Activated CD8-positive, alpha-beta memory T cell treated with anti-CD3 and anti-CD28 coated beads, Interleukin-2, amount 10 ng/mL, durations not matched to agents 7 days and 5 days (primary cell): ENCODE data around the gene NHS. TPM values are rescaled to one million over a fixed set of nuclear protein-coding genes. Genes with fewer than 3 reads are reported as not detected.

Source experiments
- ATAC-seq: fragments of 150-1000 bp; cut with Tn5 transposase; one replicate; pipeline ENCODE4 v1.10.0; 2021; ENCODE audit warnings: moderate library complexity
- CTCF ChIA-PET: fragments of 350-600 bp; sonication (Branson Sonifier 250); formaldehyde crosslinking; loops from one replicate; lab custom pipeline; 2021; ENCODE audit warnings: antibody characterized with exemption; lab: Charles Lee
- DNase-seq: peaks from one replicate; pipeline ENCODE4 v3.0.0-alpha.2; 2020
- H3K27ac Mint-ChIP-seq: one replicate; pipeline ENCODE4 v1.8.0; 2021; ENCODE audit warnings: mild to moderate bottlenecking, mixed read lengths
- H3K27me3 Mint-ChIP-seq: one replicate; pipeline ENCODE4 v1.8.0; 2021; ENCODE audit warnings: mixed read lengths
- H3K36me3 Mint-ChIP-seq: one replicate; pipeline ENCODE4 v1.8.0; 2021; ENCODE audit warnings: mild to moderate bottlenecking, mixed read lengths
- H3K4me1 Mint-ChIP-seq: one replicate; pipeline ENCODE4 v1.8.0; 2021; ENCODE audit warnings: mixed read lengths
- H3K4me3 Mint-ChIP-seq: one replicate; pipeline ENCODE4 v1.8.0; 2021; ENCODE audit warnings: mild to moderate bottlenecking, moderate library complexity, mixed read lengths
- H3K9me3 Mint-ChIP-seq: one replicate; pipeline ENCODE4 v1.8.0; 2022; ENCODE audit warnings: low read depth, mixed read lengths
- total RNA-seq, 2 experiments: library from RNA; stranded (reverse); gene quantifications; one replicate each; pipeline ENCODE4 v1.2.3, GENCODE V29; 2021

The NHS gene
- total RNA-seq, 2 experiments from 2014 or later, result 1.4 to 10.1 TPM

- H3K4me3 Mint-ChIP-seq, result no peak overlapping the region
- no peaks in the 10 kb centered on the region for H3K36me3 Mint-ChIP-seq
- CTCF ChIA-PET, result no interaction called here
- DNase-seq, result no peak
- no peak overlapping the region for H3K27ac Mint-ChIP-seq
- H3K9me3 Mint-ChIP-seq, result no peaks in the 10 kb centered on the region
- H3K4me1 Mint-ChIP-seq, result no peaks in the 10 kb centered on the region
- H3K27me3 Mint-ChIP-seq, result no peaks in the 10 kb centered on the region
- no peak for ATAC-seq
Measured at GRCh38 chrX:17472424-17472823, 97.4 kb downstream of the NHS start.

GRCh38 chrX:17473021-17473420, 98.0 kb downstream of the NHS start:
- Mint-ChIP-seq H3K4me1 (no peaks in the 10 kb centered on the region), H3K27ac (no peak overlapping the region), H3K27me3 (no peaks in the 10 kb centered on the region), H3K36me3 (no peaks in the 10 kb centered on the region), H3K9me3 (no peaks in the 10 kb centered on the region), H3K4me3 (no peak overlapping the region)
- no peak for DNase-seq
- no peak for ATAC-seq
- CTCF ChIA-PET, result no interaction called here

- H3K4me1 Mint-ChIP-seq, result no peaks in the 10 kb centered on the region
- ATAC-seq (no peak), DNase-seq (no peak)
- H3K9me3 Mint-ChIP-seq, result no peaks in the 10 kb centered on the region
- no peaks in the 10 kb centered on the region for H3K36me3 Mint-ChIP-seq
- CTCF ChIA-PET, result no interaction called here
- H3K27me3 Mint-ChIP-seq, result no peaks in the 10 kb centered on the region
- H3K27ac Mint-ChIP-seq, result no peak overlapping the region
- no peak overlapping the region for H3K4me3 Mint-ChIP-seq
Measured at GRCh38 chrX:17474892-17475291, 99.9 kb downstream of the NHS start.

GRCh38 chrX:17475449-17476217, 100.6 kb downstream of the NHS start:
- H3K4me1 Mint-ChIP-seq, result no peaks in the 10 kb centered on the region
- no peak for ATAC-seq
- no peak overlapping the region for H3K4me3 Mint-ChIP-seq
- no peaks in the 10 kb centered on the region for H3K9me3 Mint-ChIP-seq
- CTCF ChIA-PET, result no interaction called here
- H3K27me3 Mint-ChIP-seq, result no peaks in the 10 kb centered on the region
- no peaks in the 10 kb centered on the region for H3K36me3 Mint-ChIP-seq
- no peak for DNase-seq
- H3K27ac Mint-ChIP-seq, result no peak overlapping the region

- Mint-ChIP-seq H3K4me1 (no peaks in the 10 kb centered on the region), H3K4me3 (no peak overlapping the region)
- CTCF ChIA-PET, result no interaction called here
Measured at GRCh38 chrX:17476411-17476810, 101.4 kb downstream of the NHS start.

GRCh38 chrX:17481086-17481485, 106.1 kb downstream of the NHS start:
- no peaks in the 10 kb centered on the region for H3K36me3 Mint-ChIP-seq
- H3K4me1 Mint-ChIP-seq, result no peaks in the 10 kb centered on the region
- H3K27ac Mint-ChIP-seq, result no peak overlapping the region
- H3K9me3 Mint-ChIP-seq, result no peaks in the 10 kb centered on the region
- no peaks in the 10 kb centered on the region for H3K27me3 Mint-ChIP-seq
- DNase-seq (no peak), ATAC-seq (no peak)
- no peak overlapping the region for H3K4me3 Mint-ChIP-seq
- CTCF ChIA-PET, result no interaction called here

More at GRCh38 chrX:17476411-17476810, 101.4 kb downstream of the NHS start:
- ATAC-seq (no peak), DNase-seq (no peak)
- no peaks in the 10 kb centered on the region for H3K36me3 Mint-ChIP-seq
- H3K9me3 Mint-ChIP-seq, result no peaks in the 10 kb centered on the region
- H3K27me3 Mint-ChIP-seq, result no peaks in the 10 kb centered on the region
- H3K27ac Mint-ChIP-seq, result no peak overlapping the region

GRCh38 chrX:17484592-17484991, 109.6 kb downstream of the NHS start:
- DNase-seq (no peak), ATAC-seq (no peak)
- no peak overlapping the region for H3K4me3 Mint-ChIP-seq
- no peaks in the 10 kb centered on the region for H3K4me1 Mint-ChIP-seq
- no peaks in the 10 kb centered on the region for H3K36me3 Mint-ChIP-seq
- CTCF ChIA-PET, result no interaction called here
- no peak overlapping the region for H3K27ac Mint-ChIP-seq
- H3K9me3 Mint-ChIP-seq, result no peaks in the 10 kb centered on the region
- H3K27me3 Mint-ChIP-seq, result no peaks in the 10 kb centered on the region

GRCh38 chrX:17485391-17485790, 110.4 kb downstream of the NHS start:
- no peaks in the 10 kb centered on the region for H3K9me3 Mint-ChIP-seq
- H3K4me3 Mint-ChIP-seq, result no peak overlapping the region
- DNase-seq (no peak), ATAC-seq (no peak)
- no peaks in the 10 kb centered on the region for H3K36me3 Mint-ChIP-seq
- CTCF ChIA-PET, result no interaction called here
- H3K4me1 Mint-ChIP-seq, result no peaks in the 10 kb centered on the region
- no peak overlapping the region for H3K27ac Mint-ChIP-seq
- H3K27me3 Mint-ChIP-seq, result no peaks in the 10 kb centered on the region

- ATAC-seq, result no peak
- CTCF ChIA-PET, result no interaction called here
- DNase-seq, result no peak
- Mint-ChIP-seq H3K4me1 (no peaks in the 10 kb centered on the region), H3K4me3 (no peak overlapping the region), H3K9me3 (no peaks in the 10 kb centered on the region), H3K27me3 (no peaks in the 10 kb centered on the region), H3K36me3 (no peaks in the 10 kb centered on the region), H3K27ac (no peak overlapping the region)
Measured at GRCh38 chrX:17488036-17488435, 113.0 kb downstream of the NHS start.

GRCh38 chrX:17494216-17494615, 119.2 kb downstream of the NHS start:
- H3K27ac Mint-ChIP-seq, result no peak overlapping the region
- no peak for ATAC-seq
- H3K36me3 Mint-ChIP-seq, result no peaks in the 10 kb centered on the region
- H3K4me3 Mint-ChIP-seq, result no peak overlapping the region
- H3K4me1 Mint-ChIP-seq, result no peaks in the 10 kb centered on the region
- H3K9me3 Mint-ChIP-seq, result no peaks in the 10 kb centered on the region
- CTCF ChIA-PET, result no interaction called here
- no peaks in the 10 kb centered on the region for H3K27me3 Mint-ChIP-seq
- DNase-seq, result no peak

GRCh38 chrX:17495052-17495451, 120.1 kb downstream of the NHS start:
- Mint-ChIP-seq H3K4me1 (no peaks in the 10 kb centered on the region), H3K27me3 (no peaks in the 10 kb centered on the region), H3K4me3 (no peak overlapping the region), H3K27ac (no peak overlapping the region), H3K36me3 (no peaks in the 10 kb centered on the region), H3K9me3 (no peaks in the 10 kb centered on the region)
- DNase-seq, result no peak
- no peak for ATAC-seq
- CTCF ChIA-PET, result no interaction called here

GRCh38 chrX:17496407-17496806, 121.4 kb downstream of the NHS start:
- H3K4me1 Mint-ChIP-seq, result no peaks in the 10 kb centered on the region
- CTCF ChIA-PET, result no interaction called here
- no peaks in the 10 kb centered on the region for H3K27me3 Mint-ChIP-seq
- no peak for DNase-seq
- H3K36me3 Mint-ChIP-seq, result no peaks in the 10 kb centered on the region
- no peak for ATAC-seq
- H3K9me3 Mint-ChIP-seq, result no peaks in the 10 kb centered on the region
- no peak overlapping the region for H3K4me3 Mint-ChIP-seq
- H3K27ac Mint-ChIP-seq, result no peak overlapping the region

GRCh38 chrX:17497193-17497592, 122.2 kb downstream of the NHS start:
- DNase-seq, result no peak
- Mint-ChIP-seq H3K9me3 (no peaks in the 10 kb centered on the region), H3K27ac (no peak overlapping the region), H3K4me3 (no peak overlapping the region), H3K4me1 (no peaks in the 10 kb centered on the region), H3K36me3 (no peaks in the 10 kb centered on the region), H3K27me3 (no peaks in the 10 kb centered on the region)
- no peak for ATAC-seq
- CTCF ChIA-PET, result no interaction called here

- no peaks in the 10 kb centered on the region for H3K27me3 Mint-ChIP-seq
- H3K4me3 Mint-ChIP-seq, result no peak overlapping the region
- ATAC-seq (no peak), DNase-seq (no peak)
- H3K36me3 Mint-ChIP-seq, result no peaks in the 10 kb centered on the region
- H3K4me1 Mint-ChIP-seq, result no peaks in the 10 kb centered on the region
- no peaks in the 10 kb centered on the region for H3K9me3 Mint-ChIP-seq
- CTCF ChIA-PET, result no interaction called here
- no peak overlapping the region for H3K27ac Mint-ChIP-seq
Measured at GRCh38 chrX:17499512-17499911, 124.5 kb downstream of the NHS start.
